Measurements from ENCODE around the gene KRTAP4-1.
"Not testable (repeated sequence)": the region's sequence is repeated elsewhere in the genome, so short reads cannot be mapped to it uniquely, and the experiment has no call there.

Gene KRTAP4-1

DNA sequence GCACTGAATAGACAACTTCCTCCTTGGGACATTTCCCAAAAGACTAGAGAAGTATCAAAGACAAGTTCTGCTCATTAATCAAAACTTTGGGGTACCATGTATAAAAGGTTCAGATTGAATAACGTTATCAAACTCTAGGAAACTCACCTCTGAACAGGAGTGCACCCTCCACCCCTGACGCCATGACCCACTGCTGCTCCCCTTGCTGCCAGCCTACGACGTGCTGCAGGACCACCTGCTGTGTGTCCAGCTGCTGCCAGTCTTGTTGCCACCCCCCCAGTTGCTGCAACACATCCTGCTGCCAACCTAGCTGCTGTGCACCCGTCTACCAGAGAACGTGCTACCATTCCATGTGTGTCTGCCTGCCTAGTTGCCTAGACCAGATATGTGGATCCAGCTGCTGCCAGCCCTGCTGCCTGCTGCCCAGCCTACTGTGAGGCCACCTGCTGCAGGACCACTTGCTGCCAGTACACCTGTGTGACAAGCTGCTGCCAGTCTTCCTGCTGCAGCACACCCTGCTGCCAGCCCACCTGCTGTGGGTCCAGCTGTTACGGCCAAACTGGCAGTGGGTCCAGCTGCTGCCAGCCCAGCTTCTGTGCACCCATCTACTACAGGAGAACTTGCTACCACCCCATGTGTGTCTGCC lies 27.9 kb upstream of the KRTAP4-1 start:
- TF ChIP-seq, protein P1, sequence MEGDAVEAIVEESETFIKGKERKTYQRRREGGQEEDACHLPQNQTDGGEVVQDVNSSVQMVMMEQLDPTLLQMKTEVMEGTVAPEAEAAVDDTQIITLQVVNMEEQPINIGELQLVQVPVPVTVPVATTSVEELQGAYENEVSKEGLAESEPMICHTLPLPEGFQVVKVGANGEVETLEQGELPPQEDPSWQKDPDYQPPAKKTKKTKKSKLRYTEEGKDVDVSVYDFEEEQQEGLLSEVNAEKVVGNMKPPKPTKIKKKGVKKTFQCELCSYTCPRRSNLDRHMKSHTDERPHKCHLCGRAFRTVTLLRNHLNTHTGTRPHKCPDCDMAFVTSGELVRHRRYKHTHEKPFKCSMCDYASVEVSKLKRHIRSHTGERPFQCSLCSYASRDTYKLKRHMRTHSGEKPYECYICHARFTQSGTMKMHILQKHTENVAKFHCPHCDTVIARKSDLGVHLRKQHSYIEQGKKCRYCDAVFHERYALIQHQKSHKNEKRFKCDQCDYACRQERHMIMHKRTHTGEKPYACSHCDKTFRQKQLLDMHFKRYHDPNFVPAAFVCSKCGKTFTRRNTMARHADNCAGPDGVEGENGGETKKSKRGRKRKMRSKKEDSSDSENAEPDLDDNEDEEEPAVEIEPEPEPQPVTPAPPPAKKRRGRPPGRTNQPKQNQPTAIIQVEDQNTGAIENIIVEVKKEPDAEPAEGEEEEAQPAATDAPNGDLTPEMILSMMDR (IDR thresholded peaks at IDR 0.05; ENCODE audit: borderline replicate concordance, insufficient read depth, low read depth, low read length): no peak
- H3K4me3 ChIP-seq (ENCODE audit: low read depth, low read length): no peak overlapping the region

DNA sequence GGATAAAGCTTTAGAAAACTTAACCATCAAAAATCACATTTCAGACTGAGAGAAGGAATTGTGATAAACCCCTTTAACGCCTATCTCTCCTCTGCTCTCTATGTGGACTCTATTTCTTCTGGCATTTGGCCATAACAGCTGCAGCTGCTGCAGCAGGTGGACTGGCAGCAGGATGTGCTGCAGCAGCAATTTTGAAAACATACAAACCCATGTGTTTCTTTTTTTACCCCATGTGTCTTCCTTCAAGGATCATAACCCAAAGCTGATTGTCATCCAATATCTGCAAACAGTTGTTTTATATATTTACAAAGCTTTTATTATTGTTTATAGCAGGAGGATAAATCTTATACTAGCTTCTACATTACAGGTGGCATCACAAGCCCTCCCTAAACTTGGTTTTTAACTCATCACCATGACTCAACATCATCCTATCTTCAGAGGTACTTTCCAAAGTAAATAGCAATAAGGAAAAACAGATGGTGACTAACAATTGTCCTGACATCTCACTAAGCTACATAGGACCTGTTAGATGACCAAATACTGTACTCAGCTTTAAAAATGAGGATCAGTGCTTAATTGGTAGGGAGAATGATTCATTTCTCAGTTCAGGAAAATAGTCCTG lies 27.2 kb upstream of the KRTAP4-1 start:
- TF ChIP-seq, protein P1 (IDR thresholded peaks at IDR 0.05; ENCODE audit: borderline replicate concordance, insufficient read depth, low read depth, low read length): no peak
- H3K4me3 ChIP-seq (ENCODE audit: low read depth, low read length): no peak overlapping the region

DNA sequence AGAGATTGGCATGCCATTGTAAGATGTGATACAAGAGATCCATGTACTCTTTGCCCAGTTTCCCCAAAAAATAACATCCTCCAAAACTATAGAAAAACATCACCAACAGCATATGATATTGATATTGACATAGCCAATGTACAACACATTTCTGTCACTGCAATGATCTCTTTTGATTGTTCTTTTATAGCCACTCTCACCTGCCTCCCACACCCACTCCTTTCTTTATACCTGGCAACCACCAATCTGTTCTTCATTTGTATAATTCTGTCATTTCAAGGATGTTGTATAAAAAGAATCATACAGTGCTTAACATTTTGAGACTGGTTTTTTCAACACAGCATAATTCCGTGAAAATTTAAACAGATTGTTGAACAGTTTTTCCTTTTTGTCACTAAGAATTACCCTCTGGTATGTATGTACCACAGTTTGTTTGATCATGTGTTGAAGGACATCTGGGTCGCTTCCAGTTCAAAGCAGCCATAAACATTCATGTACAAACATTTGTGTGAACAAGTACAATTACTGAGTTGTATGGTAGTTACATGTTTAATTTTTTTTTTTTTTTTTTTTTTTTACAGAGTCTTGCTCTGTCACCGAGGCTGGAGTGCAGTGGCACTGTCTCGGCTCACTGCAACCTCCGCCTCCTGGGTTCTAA lies 14.8 kb upstream of the KRTAP4-1 start:
- H3K4me3 ChIP-seq (ENCODE audit: low read depth, low read length): no peak overlapping the region
- TF ChIP-seq, protein P1 (IDR thresholded peaks at IDR 0.05; ENCODE audit: borderline replicate concordance, insufficient read depth, low read depth, low read length): no peak

DNA sequence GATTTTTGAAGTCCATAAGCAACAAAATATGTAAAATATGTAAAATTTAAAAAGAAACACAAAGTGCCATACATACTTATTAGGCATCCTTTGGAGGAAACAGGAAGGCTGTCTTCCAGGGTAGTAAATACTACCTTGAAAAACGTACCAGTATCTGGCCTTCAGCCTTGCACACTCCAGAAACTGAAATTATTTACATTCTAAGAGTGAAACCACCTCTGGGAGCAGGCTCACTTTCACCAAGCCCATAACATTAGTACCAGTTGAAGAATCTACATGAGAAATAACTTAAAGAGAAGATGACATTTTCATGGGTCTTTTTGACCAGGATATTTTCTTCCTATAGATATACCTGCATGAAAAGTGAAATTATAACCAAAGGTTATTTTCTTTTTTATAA lies 11.4 kb upstream of the KRTAP4-1 start:
- no peak overlapping the region for H3K4me3 ChIP-seq (ENCODE audit: low read depth, low read length)
- TF ChIP-seq, protein P1 (IDR thresholded peaks at IDR 0.05; ENCODE audit: borderline replicate concordance, insufficient read depth, low read depth, low read length): no peak

DNA sequence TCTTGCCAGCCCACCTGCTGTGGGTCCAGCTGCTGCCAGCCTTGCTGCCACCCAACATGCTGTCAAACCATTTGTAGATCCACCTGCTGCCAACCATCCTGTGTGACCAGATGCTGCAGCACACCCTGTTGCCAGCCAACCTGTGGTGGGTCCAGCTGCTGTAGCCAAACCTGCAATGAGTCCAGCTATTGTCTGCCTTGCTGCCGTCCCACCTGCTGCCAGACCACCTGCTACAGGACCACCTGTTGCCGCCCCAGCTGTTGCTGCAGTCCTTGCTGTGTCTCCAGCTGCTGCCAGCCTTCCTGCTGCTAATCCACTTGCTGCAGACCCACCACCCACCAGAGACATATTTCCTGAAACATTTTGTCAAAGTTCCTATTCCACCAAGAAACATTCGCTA lies 5.6 kb upstream of the KRTAP4-1 start:
- TF ChIP-seq, protein P1 (IDR thresholded peaks at IDR 0.05; ENCODE audit: borderline replicate concordance, insufficient read depth, low read depth, low read length): no peak
- H3K4me3 ChIP-seq (ENCODE audit: low read depth, low read length): no peak overlapping the region

DNA sequence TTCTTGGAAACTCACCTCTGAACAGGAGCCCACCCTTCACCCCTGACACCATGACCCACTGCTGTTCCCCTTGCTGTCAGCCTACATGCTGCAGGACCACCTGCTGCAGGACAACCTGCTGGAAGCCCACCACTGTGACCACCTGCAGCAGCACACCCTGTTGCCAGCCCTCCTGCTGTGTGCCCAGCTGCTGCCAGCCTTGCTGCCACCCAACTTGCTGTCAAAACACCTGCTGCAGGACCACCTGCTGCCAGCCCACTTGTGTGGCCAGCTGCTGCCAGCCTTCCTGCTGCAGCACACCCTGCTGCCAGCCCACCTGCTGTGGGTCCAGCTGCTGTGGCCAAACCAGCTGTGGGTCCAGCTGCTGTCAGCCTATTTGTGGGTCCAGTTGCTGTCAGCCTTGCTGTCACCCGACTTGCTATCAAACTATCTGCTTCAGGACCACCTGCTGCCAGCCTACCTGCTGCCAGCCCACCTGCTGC lies 5.2 kb upstream of the KRTAP4-1 start, which contains the start of gene KRTAP9-1:
TSS of gene KRTAP9-1 (plus strand) at position 51 of the 482 bp plus-strand sequence. CDS start at position 51, 0 bp downstream.
- H3K4me3 ChIP-seq (ENCODE audit: low read depth, low read length): not testable (repeated sequence)

DNA sequence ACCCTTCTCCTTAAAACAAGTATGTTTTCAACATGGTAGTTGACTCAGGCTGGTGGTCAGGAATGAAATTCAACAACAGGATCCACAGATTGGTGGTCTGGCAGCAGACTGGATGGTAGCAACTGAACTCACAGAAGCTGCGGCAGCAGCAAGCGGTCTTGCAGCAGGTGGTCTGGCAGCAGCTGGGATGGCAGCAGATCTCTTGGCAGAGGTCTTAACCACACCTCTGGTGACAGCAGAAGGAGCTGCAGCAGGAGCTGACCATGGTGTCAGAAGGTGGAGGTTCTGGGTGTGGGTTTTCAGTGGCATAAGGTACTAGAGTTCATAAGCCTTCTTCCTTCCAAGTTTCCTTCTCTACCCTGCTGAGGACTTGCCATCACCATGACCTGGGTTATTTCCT lies 2.2 kb upstream of the KRTAP4-1 start:
- H3K4me3 ChIP-seq (ENCODE audit: low read depth, low read length): no peak overlapping the region
- TF ChIP-seq, protein P1 (IDR thresholded peaks at IDR 0.05; ENCODE audit: borderline replicate concordance, insufficient read depth, low read depth, low read length): no peak
